ENCODE data around the gene TRIM29.

The TRIM29 gene

DNA sequence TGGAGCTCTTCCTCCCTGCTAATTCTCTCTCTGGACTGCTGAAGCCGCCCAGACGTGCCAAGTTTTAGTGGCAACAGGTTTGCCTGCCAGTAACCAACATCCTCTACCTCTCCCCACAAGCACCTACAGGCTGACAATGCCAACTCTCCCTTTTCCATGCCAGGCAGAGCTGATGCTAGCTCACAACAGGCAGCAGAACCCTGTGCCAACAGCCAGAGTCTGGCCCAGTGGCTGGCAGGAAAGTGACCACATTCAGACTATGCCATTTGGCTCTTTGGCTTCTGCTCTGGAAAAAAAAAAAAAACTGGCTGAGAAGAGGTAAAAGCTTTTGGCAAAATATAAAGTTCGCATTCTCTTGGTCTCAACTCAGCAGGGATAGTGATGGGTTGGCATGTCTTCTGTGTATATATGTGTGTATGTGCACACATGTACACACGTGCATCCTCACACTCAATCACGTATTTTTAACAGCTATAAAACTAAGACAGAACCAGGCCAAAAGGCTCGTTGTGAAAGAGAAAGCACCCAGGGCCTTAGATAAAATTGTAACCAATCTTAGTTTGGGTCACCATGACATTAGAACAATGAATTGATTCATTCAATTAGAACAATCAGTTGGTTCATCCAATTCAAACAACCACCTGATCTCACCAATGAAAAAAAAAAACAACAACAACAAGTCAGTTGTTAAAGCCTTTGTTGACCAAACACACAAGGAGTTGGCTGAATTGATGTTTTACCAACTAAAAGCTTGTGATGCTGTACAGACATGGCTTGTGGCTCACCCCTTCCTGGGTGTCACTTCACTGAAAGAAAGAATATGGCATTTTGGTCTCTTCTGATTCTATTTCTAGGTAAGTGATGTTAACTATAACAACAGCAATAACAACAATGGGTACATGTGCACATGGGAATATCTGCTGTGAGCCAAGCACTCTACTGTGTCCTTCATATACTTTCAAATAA is 48.6 kb downstream of the TRIM29 start:
- no peak for DNase-seq

DNA sequence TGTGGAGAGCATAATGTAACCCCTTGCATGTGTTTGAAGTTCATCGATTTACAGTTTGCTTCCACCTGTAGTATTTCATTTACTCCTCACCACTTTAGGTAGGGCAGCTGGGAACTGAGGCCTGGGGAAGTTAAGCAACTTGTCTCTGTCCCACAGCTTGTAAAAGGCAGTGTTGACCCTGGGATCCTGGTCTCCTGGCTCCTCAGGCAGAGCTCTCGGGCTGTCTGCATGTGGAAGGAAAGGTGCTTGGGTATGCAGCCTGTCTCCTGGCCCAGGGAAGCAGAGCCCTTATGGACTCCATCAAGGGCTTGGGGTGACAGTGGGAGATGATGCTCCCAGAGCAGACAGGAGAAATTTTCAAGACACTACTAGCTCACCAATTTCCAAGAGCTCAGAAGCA is 49.9 kb downstream of the TRIM29 start:
- DNase-seq: no peak

DNA sequence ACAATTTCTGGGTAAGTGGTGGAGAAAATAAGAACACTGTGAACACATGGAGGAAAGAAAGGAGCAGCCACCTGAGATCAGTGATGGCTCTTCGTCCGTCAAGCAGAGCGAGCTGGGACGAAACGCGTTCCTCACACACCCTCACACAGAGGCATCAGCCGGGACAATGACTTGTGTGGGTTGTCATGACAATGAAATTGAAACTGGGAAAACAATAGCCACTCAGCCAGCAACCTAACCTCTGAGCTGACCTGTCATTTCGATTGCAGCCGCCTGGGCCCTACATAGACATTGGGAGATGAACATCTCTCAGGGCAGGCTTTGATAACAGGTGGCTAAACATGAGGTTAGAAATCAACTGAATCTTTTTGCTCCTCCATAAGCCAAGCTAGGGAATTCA is 51.3 kb downstream of the TRIM29 start:
- DNase-seq: no peak

DNA sequence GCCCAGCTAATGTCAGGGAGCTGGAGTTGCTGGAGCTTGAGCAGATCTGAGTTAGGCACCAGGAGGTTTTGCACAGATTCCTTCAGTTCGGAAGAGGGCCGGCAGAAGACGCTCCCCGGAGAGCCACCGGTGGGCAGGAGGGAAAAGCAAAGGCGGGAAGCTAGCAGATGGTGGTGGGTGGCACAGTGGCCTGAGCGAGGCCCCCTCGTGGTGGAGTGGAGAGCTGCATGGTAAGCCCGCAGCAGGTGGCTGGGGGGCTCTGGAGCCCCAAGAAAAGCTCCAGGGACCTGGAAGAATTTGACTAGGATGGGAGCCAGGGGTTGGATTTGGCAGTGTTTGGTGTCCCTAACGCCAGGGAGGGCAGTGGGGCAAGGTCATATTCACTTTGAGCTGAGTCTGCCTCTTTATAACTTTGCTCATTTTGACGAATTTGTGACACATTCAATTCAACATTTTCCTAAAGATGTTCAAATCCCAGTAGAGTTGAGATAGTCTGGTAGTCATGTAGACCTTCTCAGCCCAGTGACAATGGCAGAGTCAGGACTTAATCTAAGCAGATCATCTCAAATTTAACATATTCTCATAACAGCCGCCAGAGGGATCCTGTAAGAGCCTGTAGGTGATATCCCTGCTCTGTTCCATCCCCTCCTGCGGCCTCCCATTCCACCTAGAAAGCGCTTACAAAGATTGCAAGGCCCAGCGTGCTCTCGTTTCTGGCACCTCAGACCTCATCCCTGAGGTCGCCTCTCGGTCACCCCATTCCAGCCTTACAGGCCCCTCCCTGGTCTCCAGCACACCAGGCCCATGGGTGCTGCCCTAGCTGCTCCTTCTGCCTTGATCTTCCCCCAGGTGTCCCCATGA is 57.9 kb downstream of the TRIM29 start:
- DNase-seq: no peak

DNA sequence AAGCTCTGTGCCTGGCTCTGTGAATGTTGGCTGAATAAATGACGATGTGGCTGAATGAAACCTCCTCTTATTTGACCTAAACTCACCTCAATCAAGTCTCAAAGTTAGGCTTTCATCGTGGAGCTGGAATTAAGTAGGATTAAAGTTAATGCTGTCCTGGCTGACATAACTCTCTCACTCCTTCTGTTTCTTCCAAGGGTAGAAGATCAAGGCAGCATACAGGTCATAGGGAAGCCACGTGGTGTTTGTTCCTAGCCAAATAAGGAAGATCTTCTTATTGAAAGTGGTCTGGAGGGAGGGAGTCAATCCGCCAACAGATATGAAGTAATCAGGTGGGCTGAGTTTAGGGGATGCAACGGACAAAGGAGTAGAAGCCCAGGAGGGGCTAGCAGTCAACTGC is 59.5 kb downstream of the TRIM29 start:
- DNase-seq: no peak

DNA sequence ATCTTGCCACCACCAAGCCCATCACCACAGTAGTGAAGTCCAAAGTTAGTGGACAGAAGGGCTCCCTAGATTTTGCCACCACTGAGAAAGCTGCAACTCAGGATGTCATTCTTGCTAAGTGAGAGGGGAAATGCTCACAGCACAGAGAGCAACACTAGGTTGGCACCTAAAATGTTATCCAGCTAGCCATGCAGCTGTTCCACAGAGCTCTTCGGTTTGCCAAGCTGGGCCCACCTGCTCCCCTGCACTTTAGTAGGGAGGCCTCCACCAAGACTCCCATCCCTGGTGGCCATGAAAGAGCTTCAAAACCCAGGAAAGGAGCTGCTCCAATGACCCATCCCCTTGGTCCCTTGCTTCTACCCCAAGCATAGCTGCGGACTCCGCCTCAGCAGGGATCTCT is 63.8 kb downstream of the TRIM29 start:
- DNase-seq: no peak

DNA sequence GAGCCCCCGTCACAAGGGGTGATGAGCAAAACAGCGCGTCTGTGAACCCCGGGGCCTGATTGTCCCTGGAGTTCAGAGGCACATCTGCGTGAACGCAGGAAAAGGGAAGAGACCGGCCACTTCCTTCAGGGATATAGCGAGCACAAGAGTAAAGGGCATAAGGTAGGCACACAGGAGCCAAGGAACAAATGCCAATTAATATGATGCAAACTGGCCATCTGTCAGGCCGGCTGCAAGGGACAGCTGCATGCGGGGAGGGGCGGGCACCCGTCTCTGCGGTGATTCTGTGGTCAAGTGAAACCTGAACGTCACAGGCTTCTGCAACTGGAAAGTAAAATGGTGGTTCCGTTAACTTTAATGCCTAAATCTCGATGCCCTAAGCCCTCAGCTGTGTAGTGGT is 64.7 kb downstream of the TRIM29 start:
- DNase-seq: no peak

DNA sequence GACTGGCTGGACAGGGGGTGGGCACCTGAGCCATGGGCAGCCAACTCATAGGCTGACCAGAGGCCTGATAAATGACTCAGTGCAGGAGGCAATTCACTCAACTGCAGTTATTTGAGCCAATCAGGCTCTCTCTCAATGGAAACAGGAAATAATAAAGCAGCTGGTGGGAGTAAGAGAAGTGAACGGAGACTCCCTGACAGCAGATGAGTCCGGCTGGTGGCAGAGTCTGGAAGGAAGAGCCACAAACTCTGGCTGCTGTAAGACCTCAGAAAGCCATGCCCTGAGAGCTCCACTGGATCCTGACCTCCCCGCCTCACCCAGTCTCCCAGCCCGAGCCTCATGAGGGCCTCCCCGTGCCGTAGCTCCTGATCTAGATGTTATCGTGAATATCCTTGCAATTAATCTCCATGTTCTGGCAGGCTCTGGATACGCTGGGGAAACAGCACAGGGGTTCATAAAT is 69.8 kb downstream of the TRIM29 start:
- DNase-seq: no peak

DNA sequence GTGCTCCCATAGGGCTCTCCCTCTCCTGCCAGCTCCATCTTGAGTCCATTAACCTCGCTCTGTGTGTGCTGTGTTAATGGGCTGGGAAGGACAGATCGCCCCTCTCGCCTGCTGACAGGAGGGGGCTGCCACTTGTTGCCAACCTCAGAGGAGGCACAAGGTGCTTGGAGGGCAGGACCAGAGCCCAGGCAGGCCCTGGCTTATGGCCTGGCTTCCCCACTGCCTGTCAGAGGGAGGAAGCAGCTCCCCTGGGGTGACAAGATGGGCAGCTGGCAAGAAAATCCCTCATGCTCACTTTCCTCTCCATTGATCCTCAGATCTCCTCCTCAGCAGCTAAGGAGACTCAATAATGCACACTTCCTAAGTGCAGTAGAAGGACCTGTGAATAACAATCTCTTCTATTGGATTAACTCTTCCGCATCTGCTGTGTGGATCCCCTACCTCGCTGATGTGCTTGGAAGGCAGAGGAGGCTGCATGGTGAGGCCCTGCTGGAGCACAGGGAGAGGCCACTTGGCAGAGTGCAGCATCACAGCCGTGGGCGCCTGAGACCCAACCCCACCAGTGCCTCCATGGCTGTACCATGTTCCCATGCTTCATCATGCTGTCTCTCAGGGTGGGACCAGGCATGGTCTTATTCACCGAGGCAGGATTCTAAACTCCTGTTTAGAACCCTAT is 70.3 kb downstream of the TRIM29 start:
- DNase-seq: no peak

DNA sequence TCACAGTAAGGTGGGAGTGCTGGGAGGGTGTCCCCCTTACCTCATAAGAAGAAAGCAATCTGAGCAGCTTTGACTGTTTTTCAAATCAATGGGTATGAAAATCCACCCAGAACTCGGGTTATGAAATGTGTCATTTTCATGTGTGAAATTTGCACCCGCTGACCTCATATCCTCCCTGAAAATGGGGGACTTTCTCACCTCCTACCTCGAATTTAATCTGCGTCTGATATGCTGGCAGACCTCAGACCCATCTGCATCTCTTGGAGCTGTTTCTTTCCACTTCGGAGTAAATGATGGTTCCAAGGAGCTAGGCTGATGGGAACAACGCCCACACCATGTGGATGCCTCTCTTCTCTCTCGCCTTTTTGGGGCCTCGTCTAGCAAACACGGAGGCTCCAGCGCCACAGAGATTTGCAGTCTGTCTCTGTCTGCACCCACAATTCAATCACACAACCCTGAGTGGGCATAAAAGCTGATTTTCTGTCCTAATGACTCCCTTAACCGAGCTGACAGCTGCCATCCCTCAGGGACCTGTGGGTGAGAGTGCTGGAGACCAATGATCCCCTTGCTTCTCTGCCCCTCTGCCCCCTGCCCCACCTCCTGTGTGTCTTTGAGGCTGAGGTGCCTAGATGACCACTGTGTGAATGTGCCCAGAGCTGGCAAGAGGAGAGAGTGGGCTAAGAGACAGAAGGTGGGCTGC is 71.0 kb downstream of the TRIM29 start:
- no peak for DNase-seq

DNA sequence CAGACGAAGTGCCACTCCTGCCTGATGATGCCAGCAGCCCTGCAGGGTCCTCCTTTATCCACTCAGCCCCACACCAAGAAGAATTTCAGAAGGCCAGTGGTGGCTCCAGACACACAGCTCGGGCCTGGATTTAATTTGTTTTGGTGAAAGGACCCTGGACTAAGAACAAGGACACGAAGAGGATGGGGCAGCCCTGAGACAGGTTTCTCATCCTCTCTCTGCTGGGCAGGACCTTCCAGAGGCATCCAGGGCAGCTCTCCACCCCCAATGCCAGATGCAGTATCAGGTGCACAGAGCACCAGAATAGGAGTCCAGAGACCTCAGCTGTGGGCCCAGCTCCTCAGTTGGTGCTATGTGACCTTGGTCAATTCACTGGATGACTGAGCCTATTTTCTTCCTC is 72.0 kb downstream of the TRIM29 start:
- no peak for DNase-seq

DNA sequence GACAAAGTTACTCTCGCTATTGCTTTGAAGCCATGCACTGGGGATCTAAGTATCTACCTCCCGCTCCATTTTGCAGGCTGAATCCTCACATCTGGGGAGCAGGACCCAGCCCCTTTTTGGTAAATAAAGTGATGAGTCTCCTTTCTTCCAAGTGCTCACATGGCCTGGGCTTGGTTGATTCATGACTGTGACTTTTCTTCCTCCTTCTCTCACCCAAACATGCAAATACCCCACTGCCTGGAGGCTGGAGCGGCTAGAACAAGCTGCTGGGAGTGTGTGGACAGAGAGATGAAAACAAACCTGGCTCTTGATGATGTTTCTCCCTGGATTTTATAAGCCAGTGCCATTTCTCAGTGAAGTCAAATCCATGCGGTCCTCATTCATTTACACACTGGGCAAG is 72.7 kb downstream of the TRIM29 start:
- DNase-seq: no peak

DNA sequence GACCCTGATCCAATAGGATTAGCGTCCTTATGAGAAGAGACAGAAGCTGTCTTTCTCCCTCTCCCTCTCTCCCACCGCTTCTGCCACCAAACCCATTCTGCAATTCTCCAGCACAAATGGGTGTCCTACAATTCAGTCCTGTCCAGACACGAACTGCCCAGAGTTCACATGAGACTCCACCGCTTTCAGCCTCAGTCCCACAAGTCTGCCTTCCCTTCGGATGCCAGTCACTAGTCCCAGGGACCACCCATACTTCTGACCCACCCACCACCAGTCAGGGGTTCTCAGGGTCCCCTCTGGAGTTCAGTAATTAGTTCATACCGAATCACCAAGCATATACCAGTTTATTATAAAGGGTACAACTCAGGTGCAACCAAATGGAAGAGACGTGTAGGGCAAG is 73.6 kb downstream of the TRIM29 start:
- DNase-seq: no peak

DNA sequence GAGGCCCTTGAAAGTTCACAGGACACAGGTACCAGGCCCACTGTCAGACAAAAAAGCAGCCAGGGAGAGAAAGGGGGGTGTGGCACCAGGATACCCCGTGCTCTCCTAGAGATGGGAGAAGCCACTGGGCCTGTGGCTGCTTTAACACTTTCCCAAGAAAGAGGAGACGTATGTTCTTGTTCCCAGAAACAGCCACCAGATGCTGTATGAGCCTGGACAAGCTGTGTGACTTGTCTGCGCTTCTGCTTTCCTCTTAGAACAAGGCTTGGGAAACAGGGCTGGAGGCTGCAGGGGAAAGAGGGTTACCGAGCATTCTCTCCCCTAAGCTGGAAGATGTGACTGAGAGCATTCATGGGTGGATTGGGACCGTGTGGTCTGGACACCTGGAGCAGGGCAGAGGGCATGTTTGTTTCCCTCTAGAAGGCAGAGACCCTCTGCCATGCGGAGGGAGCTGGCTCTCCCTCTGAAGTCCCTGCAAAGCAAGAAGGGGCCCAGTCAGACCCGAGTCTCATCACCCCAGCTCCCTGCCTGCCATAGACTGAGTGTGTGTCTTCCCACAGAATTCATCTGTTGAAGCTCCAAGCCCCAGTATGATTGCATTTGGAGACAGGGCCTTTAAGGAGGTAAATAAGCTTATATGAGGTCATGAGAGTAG is 74.1 kb downstream of the TRIM29 start:
- no peak for DNase-seq

DNA sequence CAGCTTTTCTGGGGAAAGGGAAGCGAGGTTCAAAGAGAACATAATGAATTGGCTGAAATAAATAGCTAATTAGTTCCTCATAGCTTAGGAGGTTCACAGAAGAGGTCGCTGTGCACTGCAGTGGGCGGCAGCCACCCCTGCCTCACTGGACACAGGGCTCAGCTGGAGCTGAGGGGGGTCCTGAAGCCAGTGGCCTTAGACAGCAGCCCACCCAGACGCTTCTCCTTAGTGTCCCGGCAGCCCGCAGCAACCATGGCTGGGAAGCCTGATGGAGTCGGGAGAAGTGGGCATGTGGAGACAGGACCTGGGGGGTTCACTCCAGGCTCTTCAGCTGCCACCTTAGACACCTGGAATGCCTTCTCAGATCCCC is 75.4 kb downstream of the TRIM29 start:
- DNase-seq: no peak

DNA sequence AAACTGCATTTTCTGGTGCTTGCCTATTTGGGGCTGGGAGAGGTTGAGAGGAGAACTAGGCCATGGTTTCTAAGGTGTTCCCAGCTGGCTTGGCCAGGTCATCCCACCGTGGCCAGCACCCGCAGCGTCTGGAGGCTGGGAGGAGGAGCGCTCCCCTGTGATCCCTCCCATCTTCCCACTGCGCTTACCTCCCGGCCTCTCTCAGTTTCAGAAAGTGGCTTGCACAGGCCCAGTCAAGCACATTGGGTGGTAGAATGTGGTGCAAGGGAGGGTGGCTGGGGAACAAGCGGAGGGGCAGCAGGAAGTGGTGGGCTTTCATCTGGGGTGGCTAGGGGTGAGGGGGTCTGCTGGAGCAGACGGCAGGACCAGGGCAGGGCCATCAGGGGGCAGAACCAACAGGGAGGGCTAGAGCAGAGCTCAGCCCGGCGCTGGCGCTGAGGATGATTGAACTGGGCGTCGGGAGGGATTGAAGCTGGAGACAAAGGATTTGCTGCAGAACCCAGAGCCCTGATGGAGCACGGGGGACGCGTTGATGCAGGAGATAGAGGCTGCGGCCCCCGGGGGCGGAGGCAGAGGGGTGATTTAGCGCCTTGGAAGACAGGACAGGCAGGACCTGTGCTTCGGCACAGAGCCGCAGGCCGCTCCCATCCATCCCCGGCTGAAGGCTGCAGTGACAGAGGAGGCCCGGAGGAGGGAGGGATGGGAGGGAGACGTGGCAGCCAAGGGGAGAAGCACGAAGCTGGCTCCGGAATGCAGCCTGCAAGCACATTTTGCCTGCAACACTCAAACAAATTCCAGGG is 76.0 kb downstream of the TRIM29 start:
- no peak for DNase-seq
